Ascending aorta (tissue), 2 donors: ENCODE measurements around the gene S100A14. TPM values are rescaled to one million over a fixed set of nuclear protein-coding genes. Genes with fewer than 3 reads are reported as not detected.

Source experiments
- DNase-seq, 2 donors: peaks; one replicate each; pipeline ENCODE4 v3.0.0-alpha.2; 2019; ENCODE audit warnings: low spot score in 2 of 2
- H3K27ac ChIP-seq, 2 donors: fragments of 200-600 bp; sonication (generic); one replicate each; pipeline ENCODE4 v1.5.1; 2016 to 2017; ENCODE audit warnings: mild to moderate bottlenecking in 1 of 2
- H3K27me3 ChIP-seq: fragments of 200-600 bp; sonication (generic); one replicate; pipeline ENCODE4 v1.5.1; 2017
- H3K36me3 ChIP-seq, 2 donors: fragments of 200-600 bp; sonication (generic); one replicate each; pipeline ENCODE4 v1.5.1; 2016
- H3K4me1 ChIP-seq, 2 donors: fragments of 200-600 bp; sonication (generic); one replicate each; pipeline ENCODE4 v1.5.1; 2016 to 2017; ENCODE audit warnings: mild to moderate bottlenecking in 1 of 2
- H3K4me3 ChIP-seq, 2 donors: fragments of 200-600 bp; sonication (generic); one replicate each; pipeline ENCODE4 v1.5.1; 2016 to 2017; ENCODE audit warnings: mild to moderate bottlenecking in 1 of 2
- H3K9me3 ChIP-seq, 2 donors: fragments of 200-600 bp; sonication (generic); one replicate each; pipeline ENCODE4 v1.5.1; 2016
- intact Hi-C: fragments of 100-400 bp; cut with DNase I; formaldehyde crosslinking; loops from one replicate; pipeline ENCODE4 v1.15.1; 2023
- total RNA-seq: library from RNA; depleted of rRNA; stranded (reverse); fragments of >200 nt; gene quantifications from one replicate; pipeline ENCODE4 v1.1.0, GENCODE V29; 2016
- TF ChIP-seq, protein P1 (sequence below), 3 experiments: fragments of 200-600 bp in 2 of 3; fragments of 450-650 bp in 1 of 3; sonication (generic) in 2 of 3; IDR thresholded peaks; one replicate each; pipeline ENCODE4 v1.5.1; 2016 to 2019; ENCODE audit warnings: antibody characterized with exemption in 3 of 3, mild to moderate bottlenecking in 1 of 3, moderate library complexity in 1 of 3

S100A14 gene
- total RNA-seq, 1 donor from 2014 or later = 1.5 TPM

DNA sequence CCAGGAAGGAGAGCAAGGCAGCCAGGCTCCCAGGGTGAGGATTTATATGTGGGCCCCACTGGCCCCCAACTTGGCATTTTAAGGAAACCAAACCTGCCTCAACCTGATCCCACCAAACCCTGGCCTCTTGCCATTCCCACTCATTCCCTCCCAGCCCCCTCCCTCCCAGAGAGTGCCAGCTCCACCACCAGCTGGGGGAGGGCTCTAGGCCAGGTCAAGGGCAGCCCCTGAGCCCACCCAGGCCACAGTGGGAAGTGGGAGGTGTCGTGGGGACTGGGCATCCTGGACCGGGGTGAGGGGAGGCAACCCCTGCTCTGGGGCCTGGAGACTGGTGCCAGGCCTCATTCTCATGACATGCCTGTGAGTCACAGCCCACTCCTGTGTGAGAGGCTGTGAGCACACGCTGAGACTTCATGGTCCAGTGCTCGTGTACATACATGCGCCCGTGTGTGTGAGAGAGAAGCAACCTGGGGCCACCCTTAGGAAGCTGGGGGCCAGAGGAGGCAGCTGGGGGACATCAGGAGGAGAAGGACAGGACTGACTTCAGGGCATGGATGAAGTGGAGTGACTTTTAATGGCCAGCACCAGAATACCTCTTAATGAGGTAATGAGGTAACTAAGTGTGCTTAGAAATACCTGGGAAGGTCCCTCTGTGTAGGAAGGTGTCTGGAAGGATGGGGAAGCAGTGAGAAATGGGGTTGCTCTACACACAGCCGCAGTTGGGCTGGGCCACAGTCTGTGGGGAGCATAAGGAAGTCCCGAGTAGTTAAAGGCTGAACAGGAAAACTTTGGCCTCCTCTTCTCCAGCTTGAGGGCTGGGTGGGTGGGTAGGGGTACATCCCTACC lies 50.4 kb downstream of the S100A14 start, which contains the start of gene S100A2:
Gene S100A2, minus strand, starts transcription at position 316 of the 846 bp plus-strand sequence. CDS start 1,967 bp downstream, outside the sequence.
- H3K4me3 ChIP-seq = peak within 1 kb of the TSS in 1 of 2 donors; percentile 4
- no peaks in the 10 kb centered on the region for H3K9me3 ChIP-seq
- intact Hi-C loops = loop anchor here (1.0 kb wide), 1 partner anchor 16 kb away; the partner anchor contains the start of gene S100A3
- TF ChIP-seq, protein P1, sequence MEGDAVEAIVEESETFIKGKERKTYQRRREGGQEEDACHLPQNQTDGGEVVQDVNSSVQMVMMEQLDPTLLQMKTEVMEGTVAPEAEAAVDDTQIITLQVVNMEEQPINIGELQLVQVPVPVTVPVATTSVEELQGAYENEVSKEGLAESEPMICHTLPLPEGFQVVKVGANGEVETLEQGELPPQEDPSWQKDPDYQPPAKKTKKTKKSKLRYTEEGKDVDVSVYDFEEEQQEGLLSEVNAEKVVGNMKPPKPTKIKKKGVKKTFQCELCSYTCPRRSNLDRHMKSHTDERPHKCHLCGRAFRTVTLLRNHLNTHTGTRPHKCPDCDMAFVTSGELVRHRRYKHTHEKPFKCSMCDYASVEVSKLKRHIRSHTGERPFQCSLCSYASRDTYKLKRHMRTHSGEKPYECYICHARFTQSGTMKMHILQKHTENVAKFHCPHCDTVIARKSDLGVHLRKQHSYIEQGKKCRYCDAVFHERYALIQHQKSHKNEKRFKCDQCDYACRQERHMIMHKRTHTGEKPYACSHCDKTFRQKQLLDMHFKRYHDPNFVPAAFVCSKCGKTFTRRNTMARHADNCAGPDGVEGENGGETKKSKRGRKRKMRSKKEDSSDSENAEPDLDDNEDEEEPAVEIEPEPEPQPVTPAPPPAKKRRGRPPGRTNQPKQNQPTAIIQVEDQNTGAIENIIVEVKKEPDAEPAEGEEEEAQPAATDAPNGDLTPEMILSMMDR (IDR thresholded peaks at IDR 0.05) = no peak
- H3K36me3 ChIP-seq = no peaks in the 10 kb centered on the region
- H3K4me1 ChIP-seq = peaks cover 16 to 30% of the 10 kb centered on the region in 2 donors
- peak; percentile 59 to 91 for DNase-seq
- no peaks in the 10 kb centered on the region for H3K27me3 ChIP-seq
- peak within 1 kb of the TSS; percentile 91 to 94 for H3K27ac ChIP-seq

Other genes with a start within 250 kb of the S100A14 start
- not detected for gene S100A12, start 240.7 kb downstream of the S100A14 start, total RNA-seq
- 33.5 TPM for gene S100A8, start 225.3 kb downstream of the S100A14 start, total RNA-seq
- gene S100A7A, start 199.8 kb downstream of the S100A14 start, total RNA-seq = not detected
- not detected for gene S100A7, start 155.7 kb downstream of the S100A14 start, total RNA-seq
- gene S100A6, start 80.3 kb downstream of the S100A14 start, total RNA-seq = 336 TPM
- gene S100A5, start 75.4 kb downstream of the S100A14 start, total RNA-seq = not detected
- 690 TPM for gene S100A4, start 70.5 kb downstream of the S100A14 start, total RNA-seq
- gene S100A3, start 67.1 kb downstream of the S100A14 start, total RNA-seq = not detected
- not detected for gene S100A2, start 50.5 kb downstream of the S100A14 start, total RNA-seq
- gene S100A16, start 3.2 kb downstream of the S100A14 start, total RNA-seq = 364 TPM
- gene S100A13, start 11.2 kb upstream of the S100A14 start, total RNA-seq = 89.7 TPM
- gene S100A1, start 12.1 kb upstream of the S100A14 start, total RNA-seq = not detected
- 58.9 TPM for gene CHTOP, start 17.7 kb upstream of the S100A14 start, total RNA-seq
- gene SNAPIN, start 42.4 kb upstream of the S100A14 start, total RNA-seq = 61.0 TPM
- gene ILF2, start 54.7 kb upstream of the S100A14 start, total RNA-seq = 37.5 TPM
- 187 TPM for gene NPR1, start 62.4 kb upstream of the S100A14 start, total RNA-seq
- 55.9 TPM for gene INTS3, start 111.7 kb upstream of the S100A14 start, total RNA-seq
- 315 TPM for gene SLC27A3, start 159.1 kb upstream of the S100A14 start, total RNA-seq